Mesothelial cell of epicardium (in vitro differentiated cells): ENCODE measurements around the gene GALNT18. TPM values are rescaled to one million over a fixed set of nuclear protein-coding genes. Genes with fewer than 3 reads are reported as not detected.

ENCODE experiments used
- DNase-seq, 2 experiments: peaks; one replicate each; pipeline ENCODE4 v3.0.0; 2021; ENCODE audit warnings: low spot score in 2 of 2; ENCODE audit not compliant: unreplicated experiment in 2 of 2
- H3K27ac Mint-ChIP-seq: 2 replicates; pipeline ENCODE4 v1.8.0; 2021; ENCODE audit warnings: mixed read lengths
- H3K27me3 Mint-ChIP-seq: 2 replicates; pipeline ENCODE4 v1.8.0; 2021; ENCODE audit warnings: low read depth, mixed read lengths
- H3K36me3 Mint-ChIP-seq: 2 replicates; pipeline ENCODE4 v1.8.0; 2021; ENCODE audit warnings: mixed read lengths
- H3K4me1 Mint-ChIP-seq: 2 replicates; pipeline ENCODE4 v1.8.0; 2021; ENCODE audit warnings: mixed read lengths
- H3K4me3 Mint-ChIP-seq: 2 replicates; pipeline ENCODE4 v1.8.0; 2021; ENCODE audit warnings: mild to moderate bottlenecking, moderate library complexity, mixed read lengths
- H3K9me3 Mint-ChIP-seq: 2 replicates; pipeline ENCODE4 v1.8.0; 2021; ENCODE audit warnings: mixed read lengths
- CTCF ChIP-seq: fragments of 200-600 bp; sonication (generic); IDR thresholded peaks from one replicate; pipeline ENCODE4 v1.5.0; 2021; ENCODE audit warnings: antibody characterized with exemption; ENCODE audit not compliant: unreplicated experiment
- total RNA-seq: library from RNA; stranded (reverse); gene quantifications from 3 replicates; pipeline ENCODE4 v1.2.1, GENCODE V29; 2021

The GALNT18 gene
- total RNA-seq, 1 donor from 2014 or later = 4.2 TPM

- H3K9me3 Mint-ChIP-seq = peaks cover 5% of the 10 kb centered on the region
- H3K27me3 Mint-ChIP-seq = no peaks in the 10 kb centered on the region
- no peak for DNase-seq
- no peak overlapping the region for H3K27ac Mint-ChIP-seq
- H3K4me1 Mint-ChIP-seq = peaks cover 5% of the 10 kb centered on the region
- no peak overlapping the region for H3K4me3 Mint-ChIP-seq
- H3K36me3 Mint-ChIP-seq = no peaks in the 10 kb centered on the region
- no peak for TF ChIP-seq CTCF
Measured at GRCh38 chr11:11533057-11533456, 88.7 kb downstream of the GALNT18 start.

- no peak overlapping the region for H3K27ac Mint-ChIP-seq
- H3K36me3 Mint-ChIP-seq = no peaks in the 10 kb centered on the region
- no peak overlapping the region for H3K4me3 Mint-ChIP-seq
- DNase-seq = no peak
- peaks cover 5% of the 10 kb centered on the region for H3K4me1 Mint-ChIP-seq
- H3K27me3 Mint-ChIP-seq = no peaks in the 10 kb centered on the region
- peaks cover 5% of the 10 kb centered on the region for H3K9me3 Mint-ChIP-seq
- TF ChIP-seq CTCF = no peak
Measured at GRCh38 chr11:11532574-11532973, 89.2 kb downstream of the GALNT18 start.

GRCh38 chr11:11531131-11531908 is 90.5 kb downstream of the GALNT18 start:
- H3K27ac Mint-ChIP-seq = no peak overlapping the region
- H3K36me3 Mint-ChIP-seq = no peaks in the 10 kb centered on the region
- peaks cover 5% of the 10 kb centered on the region for H3K9me3 Mint-ChIP-seq
- H3K27me3 Mint-ChIP-seq = no peaks in the 10 kb centered on the region
- peaks cover 5% of the 10 kb centered on the region for H3K4me1 Mint-ChIP-seq
- no peak overlapping the region for H3K4me3 Mint-ChIP-seq
- no peak for DNase-seq
- no peak for TF ChIP-seq CTCF

GRCh38 chr11:11528986-11529385 is 92.8 kb downstream of the GALNT18 start:
- Mint-ChIP-seq H3K4me3 (no peak overlapping the region), H3K4me1 (peaks cover 5% of the 10 kb centered on the region), H3K27ac (no peak overlapping the region), H3K36me3 (no peaks in the 10 kb centered on the region), H3K27me3 (peaks cover 2% of the 10 kb centered on the region), H3K9me3 (peaks cover 5% of the 10 kb centered on the region)
- no peak for TF ChIP-seq CTCF
- no peak for DNase-seq

GRCh38 chr11:11525283-11525682 is 96.5 kb downstream of the GALNT18 start:
- H3K27me3 Mint-ChIP-seq = peaks cover 2% of the 10 kb centered on the region

More at GRCh38 chr11:11525283-11525682, 96.5 kb downstream of the GALNT18 start:
- Mint-ChIP-seq H3K27ac (no peak overlapping the region), H3K36me3 (no peaks in the 10 kb centered on the region), H3K4me3 (no peak overlapping the region), H3K9me3 (peaks cover 5% of the 10 kb centered on the region), H3K4me1 (peaks cover 5% of the 10 kb centered on the region)
- TF ChIP-seq CTCF = no peak
- no peak for DNase-seq
